CMK (cell line): ENCODE data around the gene C16orf87.

ENCODE experiments used
- DNase-seq: peaks from one replicate; pipeline ENCODE4 v3.0.0-alpha.2; 2010; ENCODE audit warnings: low read depth

Gene C16orf87

DNA sequence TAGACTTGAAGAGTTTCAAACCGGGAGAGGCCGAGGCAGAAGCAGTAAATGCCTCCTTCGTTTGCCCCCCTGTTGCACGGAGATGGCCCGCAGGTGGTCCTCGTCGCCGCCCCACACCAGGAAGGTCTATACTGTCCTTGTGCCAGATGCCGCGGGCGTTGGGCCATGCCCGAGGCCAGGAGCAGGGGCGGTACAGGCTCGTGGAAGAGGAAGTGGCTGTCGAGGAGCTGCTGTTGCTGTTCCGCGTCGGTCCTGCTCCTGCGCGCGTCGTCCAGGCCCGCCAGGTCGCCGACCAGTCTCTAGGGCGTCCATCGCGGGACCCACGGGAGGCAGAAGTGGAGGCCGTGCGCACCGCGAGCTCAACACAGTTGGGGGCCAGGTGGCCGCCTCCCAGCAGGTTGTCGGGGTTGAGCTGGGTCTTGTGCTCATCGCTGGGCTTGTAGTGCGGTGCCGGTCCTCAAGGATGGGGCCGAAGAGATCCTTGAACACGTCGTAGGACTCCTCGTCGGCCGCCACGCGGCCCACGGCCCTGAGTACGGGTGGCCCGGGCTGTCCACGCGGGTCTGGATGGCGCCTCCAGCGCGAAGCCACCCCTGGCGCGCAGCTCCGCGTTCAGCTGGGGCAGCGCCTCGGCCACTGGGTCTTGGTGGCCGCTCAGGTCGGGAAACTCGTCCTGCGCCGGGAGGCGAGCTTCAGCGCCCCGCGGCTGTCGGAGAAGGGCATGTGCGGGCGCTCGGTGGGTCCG lies 13.1 kb upstream of the C16orf87 start:
- DNase-seq = no peak

DNA sequence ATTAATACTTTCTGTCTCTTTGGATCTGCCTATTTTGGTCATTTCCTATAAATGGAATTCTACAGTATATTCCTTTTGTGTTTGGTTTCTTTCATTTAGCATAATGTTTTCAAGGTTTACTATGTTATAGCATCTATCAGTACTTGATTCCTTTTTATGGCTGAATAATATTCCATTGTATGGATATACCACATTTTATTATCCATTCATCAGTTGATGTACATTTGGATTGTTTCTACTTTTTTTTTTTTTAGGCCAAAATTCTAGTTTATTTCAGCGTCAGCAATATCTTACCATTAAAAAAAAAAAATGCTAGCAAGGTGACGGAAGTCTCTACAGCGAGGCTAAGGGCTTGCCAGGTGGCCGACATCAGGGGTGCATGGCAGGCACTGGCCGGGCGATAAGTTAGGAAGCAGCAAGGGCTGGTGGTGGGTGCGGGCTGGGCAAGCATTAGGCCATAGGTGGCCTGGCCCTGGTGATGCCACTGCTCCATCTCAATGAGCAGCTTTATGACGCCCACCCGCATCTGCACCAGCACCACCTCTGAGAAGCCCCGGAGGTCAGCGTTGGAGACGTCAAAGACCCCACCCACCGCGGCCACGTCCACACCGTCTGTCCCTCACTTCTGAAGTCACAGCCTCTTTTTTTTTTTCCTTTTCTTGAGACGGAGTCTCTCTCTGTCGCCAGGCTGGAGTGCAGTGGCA lies 11.4 kb upstream of the C16orf87 start:
- no peak for DNase-seq

DNA sequence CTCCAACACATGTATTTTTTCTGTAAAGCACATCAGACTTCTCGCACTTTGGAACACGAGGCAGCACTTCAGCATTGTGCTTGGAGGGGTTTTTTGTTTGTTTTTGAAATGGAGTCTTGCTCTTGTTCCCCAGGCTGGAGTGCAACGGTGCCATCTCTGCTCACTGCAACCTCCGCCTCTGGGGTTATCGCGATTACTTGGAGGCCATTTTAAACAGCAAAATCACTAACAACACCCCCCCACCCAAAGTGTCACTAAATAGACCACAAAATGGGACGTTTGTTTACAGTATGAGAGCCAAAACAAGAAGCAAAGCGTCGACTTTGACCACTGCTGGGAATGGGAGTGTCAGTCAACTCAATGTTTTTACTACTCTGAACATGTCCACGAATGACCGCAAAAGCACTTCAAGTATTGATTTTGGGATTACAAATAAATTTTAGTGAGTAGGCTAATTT lies 9.0 kb upstream of the C16orf87 start:
- DNase-seq = no peak

- no peak for DNase-seq
Observed at GRCh38 chr16:46836534-46837530, 5.9 kb upstream of the C16orf87 start.

GRCh38 chr16:46833460-46833800 lies 2.5 kb upstream of the C16orf87 start:
- DNase-seq = no peak

DNA sequence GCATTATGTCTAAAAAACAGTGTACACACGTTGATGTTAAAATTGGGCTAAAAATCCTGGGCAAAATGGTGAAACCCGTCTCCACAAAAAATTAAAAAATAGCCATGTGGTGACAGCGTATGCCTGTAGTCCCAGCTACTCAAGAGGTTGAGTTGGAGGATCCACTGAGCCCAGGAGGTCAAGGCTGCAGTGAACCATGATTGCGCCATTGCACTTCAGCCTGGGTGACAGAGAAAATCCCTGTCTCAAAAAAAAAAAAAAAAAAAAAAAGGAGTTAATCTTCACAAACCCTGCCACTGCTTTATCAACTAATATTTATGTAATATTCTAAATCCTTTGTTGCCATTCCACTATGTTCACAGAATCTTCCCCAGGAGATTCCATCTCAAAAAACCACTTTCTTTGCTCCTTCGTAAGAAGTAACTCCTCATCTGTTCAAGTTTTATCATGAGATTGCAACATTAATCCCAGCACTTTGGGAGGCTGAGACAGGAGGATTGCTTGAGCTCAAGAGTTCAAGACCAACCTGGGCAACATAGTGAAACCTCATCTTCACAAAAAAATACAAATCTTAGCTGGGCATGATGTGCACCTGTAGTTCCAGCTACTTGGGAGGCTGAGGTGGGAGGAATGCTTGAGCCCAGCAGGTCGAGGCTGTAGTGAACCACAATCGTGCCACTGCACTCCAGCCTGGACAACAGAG lies 1.9 kb upstream of the C16orf87 start:
- no peak for DNase-seq

GRCh38 chr16:46830417-46830901 lies 521 bp downstream of the C16orf87 start:
- DNase-seq = no peak

GRCh38 chr16:46828943-46829342 lies 2.0 kb downstream of the C16orf87 start:
- DNase-seq = no peak

DNA sequence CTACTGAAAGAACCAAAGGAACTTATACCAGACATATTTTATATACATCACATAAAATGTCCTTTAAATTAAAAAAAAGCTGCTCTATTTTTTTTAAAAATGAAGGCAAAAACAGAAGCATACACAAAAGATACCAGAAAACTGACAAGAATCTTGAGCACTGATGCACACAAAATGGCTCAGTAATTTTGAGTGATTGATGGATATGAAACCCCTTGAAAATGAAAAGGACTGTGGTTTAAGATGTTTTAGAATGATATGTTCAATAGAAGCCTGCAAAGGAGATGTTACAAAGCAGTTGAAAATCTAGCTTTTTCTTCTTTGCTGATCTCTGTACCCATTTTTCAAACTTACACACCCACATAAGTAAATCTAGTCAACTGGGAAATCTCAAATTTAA lies 2.7 kb downstream of the C16orf87 start:
- DNase-seq = no peak

DNA sequence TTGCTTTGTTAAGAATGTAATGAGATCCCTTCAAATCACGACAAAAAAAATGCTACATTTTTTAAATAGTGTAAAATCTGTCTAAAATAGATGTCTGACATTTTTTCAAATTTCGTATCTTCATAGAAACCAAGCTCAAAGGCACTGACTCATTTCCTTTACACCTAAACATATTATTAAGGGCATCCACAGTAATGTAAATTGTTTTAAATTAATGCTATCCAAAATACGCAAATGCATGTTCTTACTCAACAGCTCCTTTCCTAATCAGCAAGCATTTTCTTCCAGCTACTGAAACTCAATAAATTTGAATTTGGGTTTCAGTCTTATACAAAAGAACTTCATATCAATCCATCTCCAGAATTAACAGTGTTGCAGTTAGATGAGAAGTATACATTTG lies 4.3 kb downstream of the C16orf87 start:
- DNase-seq = no peak

DNA sequence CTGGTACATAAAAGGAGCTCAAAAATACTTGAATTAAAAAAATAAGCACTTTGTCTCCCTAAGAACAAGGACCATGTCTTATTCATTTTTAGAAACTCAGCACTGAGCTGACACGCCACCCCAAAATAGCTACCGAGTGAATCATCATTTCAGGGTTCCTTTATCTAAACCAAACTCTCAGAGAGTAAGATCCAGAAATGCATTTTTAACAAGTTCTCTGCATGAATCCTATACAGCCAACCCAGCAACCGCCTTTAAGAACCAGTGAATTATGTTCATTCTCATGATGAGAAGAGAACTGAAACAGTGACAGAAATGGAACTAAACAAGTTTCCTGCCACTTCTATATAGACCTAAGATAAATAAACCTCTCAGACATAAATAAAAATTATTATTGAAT lies 8.7 kb downstream of the C16orf87 start:
- no peak for DNase-seq

GRCh38 chr16:46817961-46818360 lies 13.0 kb downstream of the C16orf87 start:
- no peak for DNase-seq

GRCh38 chr16:46814790-46815189 lies 16.2 kb downstream of the C16orf87 start:
- DNase-seq = no peak

DNA sequence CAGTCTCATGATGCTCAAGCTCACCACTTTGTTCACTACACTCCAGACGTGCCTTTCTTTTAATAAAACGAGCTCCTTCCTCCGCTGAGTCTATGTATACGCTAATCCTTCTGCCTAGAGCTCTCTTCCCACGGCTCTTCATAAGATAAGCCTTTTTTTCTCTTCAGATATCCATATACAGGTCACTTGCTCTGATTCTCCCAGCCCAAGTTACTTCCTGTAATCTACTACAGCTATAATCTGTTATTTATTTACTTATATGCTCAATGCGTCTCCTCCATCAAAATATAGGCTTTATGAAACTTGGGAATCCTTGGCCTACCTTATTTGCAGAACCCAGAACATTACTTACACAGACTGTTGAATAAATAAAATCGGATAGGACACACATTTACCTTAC lies 17.4 kb downstream of the C16orf87 start:
- DNase-seq = no peak

DNA sequence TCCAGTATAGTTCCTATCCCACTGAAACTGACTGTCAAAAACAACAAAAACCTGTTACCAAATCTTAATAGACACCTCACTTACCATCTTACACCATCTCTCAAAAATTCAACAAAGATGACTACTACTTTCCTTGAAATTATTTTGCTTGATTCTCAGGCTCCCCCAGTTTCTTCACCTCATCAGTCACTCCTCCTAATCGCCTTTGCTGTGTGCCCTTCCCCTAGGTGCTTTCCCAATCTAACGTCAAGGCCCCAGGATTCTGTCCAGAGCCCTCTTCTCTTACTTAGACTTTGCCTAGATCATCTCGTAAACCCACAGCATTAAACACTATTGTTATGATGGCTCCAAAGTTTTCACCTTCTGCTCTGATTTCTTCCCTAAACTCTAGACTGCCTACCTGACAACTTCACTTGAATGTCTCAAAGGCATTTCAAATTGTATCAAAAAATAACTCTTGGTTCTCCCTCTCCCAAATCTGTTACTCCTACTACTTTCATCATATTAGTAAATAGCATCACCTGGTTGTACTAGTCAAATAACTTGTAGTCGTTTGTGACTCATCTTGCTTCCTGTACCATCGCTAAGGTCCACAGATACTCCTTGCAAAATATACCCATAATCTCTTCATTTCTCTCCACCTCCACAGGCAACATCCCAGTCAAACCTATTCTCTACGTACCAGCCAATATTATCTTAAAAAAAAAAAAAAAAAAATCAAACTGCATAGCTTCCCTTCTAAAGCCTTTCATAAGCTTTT lies 18.0 kb downstream of the C16orf87 start:
- no peak for DNase-seq

DNA sequence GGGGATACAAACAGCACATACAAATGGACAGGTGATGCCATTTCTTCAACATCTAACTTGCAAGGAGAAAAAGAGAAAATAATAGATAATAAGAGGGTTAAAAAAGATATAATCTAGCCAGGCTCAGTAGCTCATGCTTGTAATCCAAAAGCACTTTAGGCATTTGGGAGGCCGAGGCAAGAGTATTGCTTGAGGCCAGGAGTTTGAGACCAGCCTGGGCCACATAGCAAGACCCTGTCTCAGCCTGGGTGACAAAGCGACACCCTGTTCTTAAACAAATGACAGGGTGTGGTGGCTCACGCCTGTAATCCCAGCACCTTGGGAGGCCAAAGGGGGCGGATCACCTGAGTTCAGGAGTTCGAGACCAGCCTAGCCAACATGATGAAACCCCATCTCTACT lies 19.3 kb downstream of the C16orf87 start:
- no peak for DNase-seq

GRCh38 chr16:46808997-46809396 lies 22.0 kb downstream of the C16orf87 start:
- DNase-seq = no peak

- DNase-seq = no peak
Observed at GRCh38 chr16:46807336-46807735, 23.6 kb downstream of the C16orf87 start.

GRCh38 chr16:46803373-46803772 lies 27.6 kb downstream of the C16orf87 start:
- no peak for DNase-seq

DNA sequence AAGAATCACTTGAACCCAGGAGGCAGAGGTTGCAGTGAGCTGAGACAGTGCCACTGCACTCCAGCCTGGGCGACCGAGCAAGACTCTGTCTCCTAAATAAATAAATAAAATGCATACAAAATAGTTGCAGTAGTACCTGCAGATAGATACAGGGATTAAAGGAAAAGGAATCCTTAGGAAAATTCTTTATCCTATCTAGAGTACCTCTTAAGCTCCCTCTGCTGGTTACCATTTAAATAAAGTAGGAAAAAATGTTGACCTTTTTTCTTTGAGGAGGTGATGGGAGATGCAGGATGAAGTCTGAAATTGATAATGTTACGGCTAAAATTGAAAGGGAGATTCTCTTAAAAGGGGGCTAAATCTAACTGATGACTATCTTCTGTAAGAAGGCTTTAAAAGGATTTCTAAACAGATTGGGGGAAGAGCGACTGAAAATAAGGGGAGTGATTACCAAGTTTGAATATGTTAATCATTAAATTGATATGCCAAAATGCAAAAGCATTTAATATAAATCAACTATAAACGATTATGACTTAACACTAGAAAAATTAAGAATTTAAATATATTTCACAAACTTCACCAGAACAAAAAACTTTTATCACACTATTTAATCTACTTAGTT lies 29.4 kb downstream of the C16orf87 start:
- DNase-seq = no peak

DNA sequence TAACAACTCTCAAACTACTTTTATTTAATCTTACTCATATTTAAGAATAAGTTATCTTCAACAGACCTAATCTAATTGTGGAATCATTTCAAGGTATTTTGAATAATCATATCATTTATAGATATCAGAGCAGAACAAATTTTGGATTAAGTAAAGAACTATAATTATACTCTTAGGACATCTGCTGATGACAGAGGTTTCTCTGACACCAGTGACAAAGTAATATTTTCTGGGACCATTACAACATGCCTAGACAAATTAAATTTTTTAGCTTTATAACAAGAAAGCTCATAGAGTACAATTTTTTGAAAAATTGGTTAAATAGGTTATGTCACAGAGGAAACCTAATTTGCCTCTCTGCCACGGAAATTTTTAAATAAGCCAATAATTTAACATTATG lies 30.5 kb downstream of the C16orf87 start:
- DNase-seq = no peak
